Ovary (tissue), 9 donors: ENCODE data around the gene CAPN1. TPM values are rescaled to one million over a fixed set of nuclear protein-coding genes. Genes with fewer than 3 reads are reported as not detected.
A peak's percentile ranks its signal among the peaks of the same experiment; 100 is the strongest.

Experiments used
- DNase-seq, 5 donors: peaks; one replicate each; pipeline ENCODE4 v3.0.0-alpha.2; 2019 to 2020
- H3K27ac ChIP-seq, 2 donors: fragments of 200-600 bp; one replicate each; pipeline versions ENCODE4 v1.5.1 to v1.8.0; 2019 to 2022
- H3K27me3 ChIP-seq: fragments of 200-600 bp; one replicate; pipeline ENCODE4 v1.8.0; 2022
- H3K36me3 ChIP-seq: fragments of 200-600 bp; sonication (generic); one replicate; pipeline ENCODE4 v1.5.1; 2019
- H3K4me1 ChIP-seq: one replicate; pipeline ENCODE4 v1.8.1; 2013; ENCODE audit warnings: mild to moderate bottlenecking, moderate library complexity; ENCODE audit not compliant: insufficient read depth
- H3K4me3 ChIP-seq: fragments of 200-600 bp; sonication (generic); one replicate; pipeline ENCODE4 v1.5.1; 2017
- H3K9me3 ChIP-seq, 2 donors: fragments of 200-600 bp in 1 of 2; sonication (generic) in 1 of 2; one replicate each; pipeline versions ENCODE4 v1.5.1 to v1.8.1; 2013 to 2019; ENCODE audit warnings: mild to moderate bottlenecking in 1 of 2, moderate library complexity in 1 of 2
- EP300 ChIP-seq: sonication (generic); formaldehyde crosslinking; IDR thresholded peaks from one replicate; pipeline ENCODE4 v1.6.1; 2017; ENCODE audit warnings: antibody characterized with exemption
- POLR2A ChIP-seq: fragments of 450-650 bp; IDR thresholded peaks from one replicate; pipeline ENCODE4 v1.6.1; 2017; ENCODE audit warnings: antibody characterized with exemption, mild to moderate bottlenecking, moderate library complexity
- WGBS, 3 donors: extraction: QIAGEN DNeasy Blood & Tissue Kit in 1 of 3; methylation state at CpG; one replicate each; pipeline versions ENCODE4 v1.1.5 to v1.1.7; 2013 to 2017; 5-methylcytosine and 5-hydroxymethylcytosine counted together
- intact Hi-C, 4 donors: fragments of 100-400 bp; cut with DNase I; formaldehyde crosslinking; loops; one replicate each; pipeline versions ENCODE4 v1.11.0 to v1.15.1; 2022 to 2023
- polyA plus RNA-seq, 2 donors: library from polyadenylated mRNA; stranded (reverse); fragments of 200-250 nt in 1 of 2; fragments of 350-450 nt in 1 of 2; fragmentation: Illumina TruSeq in 1 of 2; extraction: RNeasy Lipid Tissue Mini Kit (QIAGEN cat#74804) in 1 of 2; gene quantifications; one replicate each; pipeline ENCODE4 v1.2.3, GENCODE V29; 2013 to 2014
- small RNA-seq: library from RNA; depleted of rRNA; stranded (forward); fragments of <200 nt; gene quantifications from one replicate; pipeline ENCODE3, GENCODE V24; 2016
- total RNA-seq, 7 donors: library from RNA; depleted of rRNA in 2 of 7; stranded (reverse); fragments of >200 nt in 2 of 7; fragmentation: NEBNext Ultra II Directional in 3 of 7; extraction: Animal tissue kit (Norgen Biotek cat#: 25700) in 3 of 7; gene quantifications; one replicate each; pipeline versions ENCODE4 v1.1.0 to v1.2.4, GENCODE V29; 2016 to 2023
- TF ChIP-seq, protein P1 (sequence below), 3 donors: fragments of 450-650 bp in 2 of 3; fragments of 200-600 bp in 1 of 3; IDR thresholded peaks; one replicate each; pipeline versions ENCODE4 v1.5.1 to v1.8.0; 2016 to 2022; ENCODE audit warnings: antibody characterized with exemption in 3 of 3, mild to moderate bottlenecking in 1 of 3
- donor health status: DM: no; HTN: no; CAD: no; lungs with moderate emphysema.
- donor health status: DM: no; HTN: no; CAD: no.
- donor health status: Bipolar disorder and iron deficiency.
- donor health status: DM: yes; HTN: yes; CAD: no.
- donor health status: DM: no; HTN: no; CAD: no.
- donor health status: DM: yes; HTN: yes; CAD: no.

CAPN1 gene
- total and polyA plus RNA-seq, 9 donors = 20.0 to 178 (median 124) TPM

DNA sequence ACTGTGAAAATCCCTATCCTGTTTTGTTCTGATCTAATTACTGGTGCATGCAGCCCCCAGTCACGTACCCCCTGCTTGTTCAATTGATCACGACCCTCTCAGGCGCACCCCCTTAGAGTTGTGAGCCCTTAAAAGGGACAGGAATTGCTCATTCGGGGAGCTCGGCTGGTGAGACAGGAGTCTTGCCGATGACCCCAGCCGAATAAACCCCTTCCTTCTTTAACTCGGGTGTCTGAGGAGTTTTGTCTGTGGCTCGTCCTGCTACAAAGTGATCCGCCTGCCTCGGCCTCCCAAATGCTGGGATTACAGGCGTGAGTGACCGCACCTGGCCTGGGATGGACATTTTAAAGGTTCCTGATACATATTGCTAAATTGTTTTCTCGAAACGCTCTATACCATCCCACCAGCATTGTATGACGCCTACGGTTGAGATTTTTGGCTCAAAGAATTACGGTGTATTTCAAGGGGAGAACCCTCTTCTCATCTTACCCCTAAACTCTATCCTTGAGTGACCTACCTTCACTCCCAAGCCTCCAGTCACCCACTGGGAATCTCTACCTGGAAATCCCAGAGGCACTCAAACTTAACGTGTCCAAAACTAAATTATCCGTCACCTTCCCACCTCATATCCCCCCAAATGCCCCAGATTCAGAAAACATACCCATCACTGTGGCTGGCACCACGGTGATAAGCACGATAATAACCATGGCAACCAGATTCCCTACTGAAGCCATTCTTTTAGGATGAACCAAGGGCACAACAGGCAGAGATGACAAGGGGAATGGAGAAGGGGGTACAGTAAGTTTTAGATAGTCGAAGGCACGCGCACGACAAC is 79.2 kb downstream of the CAPN1 start:
- TF ChIP-seq POLR2A (no peak), EP300 (no peak)
- TF ChIP-seq, protein P1, sequence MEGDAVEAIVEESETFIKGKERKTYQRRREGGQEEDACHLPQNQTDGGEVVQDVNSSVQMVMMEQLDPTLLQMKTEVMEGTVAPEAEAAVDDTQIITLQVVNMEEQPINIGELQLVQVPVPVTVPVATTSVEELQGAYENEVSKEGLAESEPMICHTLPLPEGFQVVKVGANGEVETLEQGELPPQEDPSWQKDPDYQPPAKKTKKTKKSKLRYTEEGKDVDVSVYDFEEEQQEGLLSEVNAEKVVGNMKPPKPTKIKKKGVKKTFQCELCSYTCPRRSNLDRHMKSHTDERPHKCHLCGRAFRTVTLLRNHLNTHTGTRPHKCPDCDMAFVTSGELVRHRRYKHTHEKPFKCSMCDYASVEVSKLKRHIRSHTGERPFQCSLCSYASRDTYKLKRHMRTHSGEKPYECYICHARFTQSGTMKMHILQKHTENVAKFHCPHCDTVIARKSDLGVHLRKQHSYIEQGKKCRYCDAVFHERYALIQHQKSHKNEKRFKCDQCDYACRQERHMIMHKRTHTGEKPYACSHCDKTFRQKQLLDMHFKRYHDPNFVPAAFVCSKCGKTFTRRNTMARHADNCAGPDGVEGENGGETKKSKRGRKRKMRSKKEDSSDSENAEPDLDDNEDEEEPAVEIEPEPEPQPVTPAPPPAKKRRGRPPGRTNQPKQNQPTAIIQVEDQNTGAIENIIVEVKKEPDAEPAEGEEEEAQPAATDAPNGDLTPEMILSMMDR (IDR thresholded peaks at IDR 0.05) = no peak
- peak in 1 of 5 donors; percentile 32 for DNase-seq
- 57 to 60% (median 60%) methylated on average over 26 of the region's 26 CpGs for WGBS, 3 donors

More for the DNA sequence above, 79.2 kb downstream of the CAPN1 start:
- Histone ChIP-seq H3K9me3 (no peaks in the 10 kb centered on the region), H3K4me3 (peak overlapping the region; percentile 66), H3K27me3 (no peaks in the 10 kb centered on the region), H3K36me3 (no peaks in the 10 kb centered on the region), H3K27ac (peak overlapping the region in 1 of 2 donors; percentile 78), H3K4me1 (peaks cover 4% of the 10 kb centered on the region)
- intact Hi-C loops = no loop called here

Small RNAs within 50 kb of the gene (small RNA-seq; reads per million reads assigned to genes)
- gene HIGD1AP10 (not detected), gene PDCL2P2 (not detected), gene RNU2-23P (0.15 reads per million)

Other genes starting within 250 kb of the CAPN1 start
- 1 to 10 TPM in 3 of 7 donors, under 1 TPM in 3, not detected in 1; 0.45 to 1.6 (median 0.88) TPM for gene GPHA2, start 246.0 kb upstream of the CAPN1 start, total RNA-seq
- gene GPHA2, start 246.0 kb upstream of the CAPN1 start, polyA plus RNA-seq = under 1 TPM in 1 of 2 donors, not detected in 1; 0.58 TPM
- under 1 TPM in 1 of 7 donors, not detected in 6; 0.46 TPM for gene MAJIN, start 209.8 kb upstream of the CAPN1 start, total RNA-seq
- gene MAJIN, start 209.8 kb upstream of the CAPN1 start, polyA plus RNA-seq = not detected
- 1 to 10 TPM; 1.4 to 3.4 (median 2.3) TPM for gene BATF2, start 185.0 kb upstream of the CAPN1 start, total RNA-seq
- gene BATF2, start 185.0 kb upstream of the CAPN1 start, polyA plus RNA-seq = 1 to 10 TPM; 1.5 to 2.8 TPM
- 100 to 1,000 TPM in 4 of 7 donors, 10 to 100 TPM in 3; 77.3 to 147 (median 101) TPM for gene ARL2, start 167.8 kb upstream of the CAPN1 start, total RNA-seq
- 10 to 100 TPM; 60.9 to 86.3 TPM for gene ARL2, start 167.8 kb upstream of the CAPN1 start, polyA plus RNA-seq
- gene SNX15, start 154.5 kb upstream of the CAPN1 start, total RNA-seq = 10 to 100 TPM; 10.2 to 30.5 (median 19.9) TPM
- 10 to 100 TPM; 15.0 to 23.8 TPM for gene SNX15, start 154.5 kb upstream of the CAPN1 start, polyA plus RNA-seq
- gene SAC3D1, start 140.7 kb upstream of the CAPN1 start, total RNA-seq = 10 to 100 TPM in 2 of 7 donors, 1 to 10 TPM in 5; 7.3 to 11.6 (median 8.5) TPM
- 1 to 10 TPM; 1.1 to 7.6 TPM for gene SAC3D1, start 140.7 kb upstream of the CAPN1 start, polyA plus RNA-seq
- gene NAALADL1, start 123.4 kb upstream of the CAPN1 start, total RNA-seq = 10 to 100 TPM; 12.1 to 33.7 (median 17.6) TPM
- gene NAALADL1, start 123.4 kb upstream of the CAPN1 start, polyA plus RNA-seq = 10 to 100 TPM in 1 of 2 donors, 1 to 10 TPM in 1; 7.1 to 33.2 TPM
- 1 to 10 TPM in 2 of 7 donors, under 1 TPM in 4, not detected in 1; 0.38 to 2.8 (median 0.52) TPM for gene CDCA5, start 97.9 kb upstream of the CAPN1 start, total RNA-seq
- gene CDCA5, start 97.9 kb upstream of the CAPN1 start, polyA plus RNA-seq = 1 to 10 TPM; 1.0 to 1.2 TPM
- gene ZFPL1, start 97.7 kb upstream of the CAPN1 start, total RNA-seq = 10 to 100 TPM; 30.5 to 41.6 (median 35.1) TPM
- 10 to 100 TPM; 11.2 to 44.8 TPM for gene ZFPL1, start 97.7 kb upstream of the CAPN1 start, polyA plus RNA-seq
- 100 to 1,000 TPM; 149 to 543 (median 231) TPM for gene VPS51, start 85.7 kb upstream of the CAPN1 start, total RNA-seq
- 100 to 1,000 TPM in 1 of 2 donors, 10 to 100 TPM in 1; 51.1 to 221 TPM for gene VPS51, start 85.7 kb upstream of the CAPN1 start, polyA plus RNA-seq
- gene TM7SF2, start 70.1 kb upstream of the CAPN1 start, total RNA-seq = 100 to 1,000 TPM in 1 of 7 donors, 10 to 100 TPM in 6; 30.0 to 170 (median 63.6) TPM
- gene TM7SF2, start 70.1 kb upstream of the CAPN1 start, polyA plus RNA-seq = 100 to 1,000 TPM in 1 of 2 donors, 10 to 100 TPM in 1; 88.8 to 128 TPM
- 10 to 100 TPM; 10.0 to 33.7 (median 13.4) TPM for gene ZNHIT2, start 64.2 kb upstream of the CAPN1 start, total RNA-seq
- 10 to 100 TPM in 1 of 2 donors, not detected in 1; 13.1 TPM for gene ZNHIT2, start 64.2 kb upstream of the CAPN1 start, polyA plus RNA-seq
- gene FAU, start 59.8 kb upstream of the CAPN1 start, total RNA-seq = 1,000 to 10,000 TPM; 1,141 to 2,272 (median 1,835) TPM
- gene FAU, start 59.8 kb upstream of the CAPN1 start, polyA plus RNA-seq = 1,000 to 10,000 TPM; 1,053 to 1,798 TPM
- gene MRPL49, start 59.6 kb upstream of the CAPN1 start, total RNA-seq = 10 to 100 TPM; 47.1 to 61.8 (median 50.4) TPM
- gene MRPL49, start 59.6 kb upstream of the CAPN1 start, polyA plus RNA-seq = 100 to 1,000 TPM in 1 of 2 donors, 10 to 100 TPM in 1; 64.0 to 106 TPM
- gene SYVN1, start 47.4 kb upstream of the CAPN1 start, total RNA-seq = 10 to 100 TPM; 21.1 to 73.0 (median 53.3) TPM
- 10 to 100 TPM; 26.7 to 59.6 TPM for gene SYVN1, start 47.4 kb upstream of the CAPN1 start, polyA plus RNA-seq
- not detected for gene SPDYC, start 11.7 kb upstream of the CAPN1 start, total RNA-seq
- under 1 TPM in 1 of 2 donors, not detected in 1; 0.07 TPM for gene SPDYC, start 11.7 kb upstream of the CAPN1 start, polyA plus RNA-seq
- 10 to 100 TPM in 3 of 7 donors, 1 to 10 TPM in 4; 4.5 to 10.4 (median 8.6) TPM for gene POLA2, start 80.0 kb downstream of the CAPN1 start, total RNA-seq
- gene POLA2, start 80.0 kb downstream of the CAPN1 start, polyA plus RNA-seq = 10 to 100 TPM in 1 of 2 donors, 1 to 10 TPM in 1; 8.6 to 13.3 TPM
- 10 to 100 TPM; 13.7 to 46.9 (median 20.1) TPM for gene CDC42EP2, start 132.9 kb downstream of the CAPN1 start, total RNA-seq
- gene CDC42EP2, start 132.9 kb downstream of the CAPN1 start, polyA plus RNA-seq = 1 to 10 TPM in 1 of 2 donors, under 1 TPM in 1; 0.48 to 8.0 TPM
- gene DPF2, start 151.9 kb downstream of the CAPN1 start, total RNA-seq = 10 to 100 TPM; 49.7 to 99.1 (median 85.4) TPM
- 10 to 100 TPM; 52.0 to 78.4 TPM for gene DPF2, start 151.9 kb downstream of the CAPN1 start, polyA plus RNA-seq
- gene TIGD3, start 172.8 kb downstream of the CAPN1 start, total RNA-seq = under 1 TPM in 6 of 7 donors, not detected in 1; 0.11 to 0.72 (median 0.34) TPM
- under 1 TPM in 1 of 2 donors, not detected in 1; 0.31 TPM for gene TIGD3, start 172.8 kb downstream of the CAPN1 start, polyA plus RNA-seq
- gene SLC25A45, start 200.7 kb downstream of the CAPN1 start, total RNA-seq = 1 to 10 TPM; 3.2 to 8.7 (median 4.6) TPM
- gene SLC25A45, start 200.7 kb downstream of the CAPN1 start, polyA plus RNA-seq = 1 to 10 TPM; 2.7 to 3.4 TPM
- 10 to 100 TPM; 21.2 to 41.7 (median 25.5) TPM for gene FRMD8, start 204.7 kb downstream of the CAPN1 start, total RNA-seq
- gene FRMD8, start 204.7 kb downstream of the CAPN1 start, polyA plus RNA-seq = 10 to 100 TPM in 1 of 2 donors, 1 to 10 TPM in 1; 4.3 to 15.8 TPM
- 100 to 1,000 TPM; 175 to 850 (median 372) TPM for gene NEAT1, start 240.9 kb downstream of the CAPN1 start, total RNA-seq
- gene NEAT1, start 240.9 kb downstream of the CAPN1 start, polyA plus RNA-seq = 100 to 1,000 TPM; 216 to 268 TPM